T-helper 1 cell treated with Interleukin-12 subunit alpha and Interleukin-12 subunit beta and Interleukin-4 antibody, amounts not matched to agents 30 μg/mL and 1 μg/mL, for 36 hours (primary cell): ENCODE data around the gene TOP3A.

Experiments
- H3K27ac Mint-ChIP-seq: one replicate; pipeline ENCODE4 v1.8.0; 2021; ENCODE audit warnings: mild to moderate bottlenecking, mixed read lengths
- H3K27me3 Mint-ChIP-seq: one replicate; pipeline ENCODE4 v1.8.0; 2021; ENCODE audit warnings: low read depth, mixed read lengths
- H3K36me3 Mint-ChIP-seq: one replicate; pipeline ENCODE4 v1.8.0; 2021; ENCODE audit warnings: low read depth, mixed read lengths
- H3K4me1 Mint-ChIP-seq: one replicate; pipeline ENCODE4 v1.8.0; 2021; ENCODE audit warnings: low read depth, mixed read lengths
- H3K4me3 Mint-ChIP-seq: one replicate; pipeline ENCODE4 v1.8.0; 2021; ENCODE audit warnings: mild to moderate bottlenecking, moderate library complexity, mixed read lengths
- H3K9me3 Mint-ChIP-seq: one replicate; pipeline ENCODE4 v1.8.0; 2021; ENCODE audit warnings: mixed read lengths

The TOP3A gene

GRCh38 chr17:18257268-18257981 lies 57.4 kb downstream of the TOP3A start:
- H3K27ac Mint-ChIP-seq, result peak overlapping the region; percentile 89
- peaks cover 30% of the 10 kb centered on the region for H3K4me1 Mint-ChIP-seq
- H3K27me3 Mint-ChIP-seq, result no peaks in the 10 kb centered on the region
- peaks cover 23% of the 10 kb centered on the region for H3K36me3 Mint-ChIP-seq
- H3K9me3 Mint-ChIP-seq, result no peaks in the 10 kb centered on the region
- H3K4me3 Mint-ChIP-seq, result peak overlapping the region; percentile 99

- Mint-ChIP-seq H3K27me3 (no peaks in the 10 kb centered on the region), H3K4me1 (peaks cover 27% of the 10 kb centered on the region), H3K36me3 (peaks cover 23% of the 10 kb centered on the region), H3K4me3 (peak overlapping the region; percentile 99), H3K9me3 (no peaks in the 10 kb centered on the region), H3K27ac (peak overlapping the region; percentile 41)
Measured at GRCh38 chr17:18256776-18257175, 58.0 kb downstream of the TOP3A start.

DNA sequence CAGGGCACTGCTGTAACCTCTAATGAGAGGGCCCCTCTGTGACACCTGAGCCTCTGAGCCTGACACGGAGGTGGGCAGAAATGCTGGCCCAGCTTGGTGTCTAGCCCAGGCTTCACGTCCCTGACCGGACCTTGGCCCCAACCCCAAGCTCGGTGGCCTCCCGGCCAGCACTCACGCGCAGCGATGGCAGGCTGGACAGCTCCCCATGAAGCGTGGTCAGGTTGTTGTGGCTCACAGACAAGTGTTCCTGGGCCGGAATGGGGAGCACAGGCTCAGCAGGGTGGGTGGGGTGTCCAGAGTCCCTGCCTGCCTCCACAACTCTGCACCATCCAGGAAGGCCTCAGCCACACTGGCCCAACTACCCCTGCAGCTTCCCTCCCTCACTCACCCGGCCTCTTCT lies 58.4 kb downstream of the TOP3A start:
- Mint-ChIP-seq H3K27me3 (no peaks in the 10 kb centered on the region), H3K27ac (no peak overlapping the region), H3K4me1 (peaks cover 24% of the 10 kb centered on the region), H3K4me3 (no peak overlapping the region), H3K9me3 (no peaks in the 10 kb centered on the region), H3K36me3 (peaks cover 25% of the 10 kb centered on the region)

GRCh38 chr17:18254888-18255649 lies 59.7 kb downstream of the TOP3A start:
- Mint-ChIP-seq H3K36me3 (peaks cover 34% of the 10 kb centered on the region), H3K4me3 (no peak overlapping the region), H3K27me3 (no peaks in the 10 kb centered on the region), H3K4me1 (peaks cover 22% of the 10 kb centered on the region), H3K27ac (no peak overlapping the region), H3K9me3 (no peaks in the 10 kb centered on the region)

DNA sequence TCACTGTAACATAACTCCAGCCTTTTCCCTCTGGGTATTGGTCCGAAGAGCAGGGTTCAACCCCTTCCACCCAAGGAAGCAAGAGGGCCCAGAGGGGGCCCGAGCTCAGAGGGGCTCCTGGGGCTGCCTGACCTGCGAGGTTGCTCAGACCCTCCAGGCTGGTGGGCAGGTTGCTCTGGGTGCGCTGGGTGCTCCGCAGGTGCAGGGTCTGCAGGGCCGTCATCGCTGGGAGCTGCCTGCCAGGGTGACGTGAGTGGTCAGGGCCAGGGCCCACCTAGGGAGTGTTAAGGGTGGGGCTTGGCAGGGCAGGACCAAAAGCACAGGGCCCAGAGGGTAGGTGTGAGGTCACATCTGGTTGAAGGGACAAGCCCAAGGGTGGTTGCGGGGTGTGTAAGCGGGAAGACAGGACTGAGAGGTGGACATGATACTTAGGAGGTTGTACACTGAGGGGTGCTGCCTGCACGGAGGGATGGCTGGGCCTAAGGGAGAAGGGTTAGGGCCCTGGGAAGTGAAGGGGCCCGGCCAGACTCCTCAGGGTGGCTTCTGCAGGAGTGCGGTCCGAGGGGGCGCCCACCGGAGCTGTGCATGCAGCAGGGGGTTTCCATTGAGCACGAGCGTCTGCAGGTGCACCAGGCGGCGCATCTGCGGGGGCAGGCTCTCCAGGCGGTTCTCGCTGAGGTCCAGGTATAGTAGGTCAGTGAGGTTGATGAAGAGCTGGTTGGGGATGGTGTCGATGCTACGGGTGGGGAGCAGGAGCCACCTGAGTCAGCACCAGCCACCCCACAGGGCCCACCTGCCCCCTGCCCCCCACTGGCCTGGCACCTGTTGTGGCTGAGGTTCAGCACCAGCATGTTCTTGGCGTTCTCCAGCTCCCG lies 60.6 kb downstream of the TOP3A start:
- peaks cover 35% of the 10 kb centered on the region for H3K36me3 Mint-ChIP-seq
- no peaks in the 10 kb centered on the region for H3K27me3 Mint-ChIP-seq
- no peak overlapping the region for H3K4me3 Mint-ChIP-seq

DNA sequence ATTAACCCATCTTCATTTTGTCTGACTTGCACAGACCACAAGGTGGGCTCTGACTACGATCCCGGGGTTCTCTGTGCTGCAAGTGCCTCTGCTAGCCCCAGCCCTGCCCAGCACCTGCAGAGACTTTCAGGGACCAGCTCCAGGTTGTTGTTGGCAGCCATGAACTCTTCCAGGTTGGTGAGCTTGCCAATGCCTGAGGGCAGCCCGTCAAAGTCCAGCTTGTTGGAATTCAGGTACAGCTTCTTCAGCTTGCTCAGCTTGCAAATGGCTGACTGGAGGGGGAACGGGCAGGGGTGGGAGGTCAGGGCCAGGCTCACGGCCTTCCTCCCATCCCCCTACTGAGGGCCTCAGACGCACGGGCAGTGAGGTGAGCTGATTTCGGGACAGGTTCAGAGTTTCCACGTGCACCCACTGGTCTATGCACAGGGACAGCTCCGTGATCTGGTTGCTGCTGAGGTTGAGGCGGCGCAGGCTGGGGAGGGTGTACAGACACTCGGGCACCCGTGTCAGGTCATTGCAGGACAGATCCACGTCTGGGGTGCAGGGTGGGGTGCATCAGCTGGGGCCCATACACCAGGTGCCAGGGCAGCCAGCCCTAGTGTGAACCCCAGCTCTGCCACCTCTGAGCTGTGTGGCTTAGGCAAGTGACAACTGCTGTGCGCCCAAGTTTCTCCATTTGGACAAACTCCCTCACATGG lies 61.5 kb downstream of the TOP3A start:
- H3K9me3 Mint-ChIP-seq, result no peaks in the 10 kb centered on the region
- H3K36me3 Mint-ChIP-seq, result peaks cover 37% of the 10 kb centered on the region
- peaks cover 13% of the 10 kb centered on the region for H3K4me1 Mint-ChIP-seq
- H3K27ac Mint-ChIP-seq, result no peak overlapping the region
- no peaks in the 10 kb centered on the region for H3K27me3 Mint-ChIP-seq
- H3K4me3 Mint-ChIP-seq, result no peak overlapping the region

More for the DNA sequence above, 60.6 kb downstream of the TOP3A start:
- H3K4me1 Mint-ChIP-seq, result peaks cover 16% of the 10 kb centered on the region
- no peaks in the 10 kb centered on the region for H3K9me3 Mint-ChIP-seq
- H3K27ac Mint-ChIP-seq, result no peak overlapping the region

- Mint-ChIP-seq H3K4me1 (peaks cover 9% of the 10 kb centered on the region), H3K36me3 (peaks cover 38% of the 10 kb centered on the region)
Measured at GRCh38 chr17:18252160-18252559, 62.6 kb downstream of the TOP3A start.

DNA sequence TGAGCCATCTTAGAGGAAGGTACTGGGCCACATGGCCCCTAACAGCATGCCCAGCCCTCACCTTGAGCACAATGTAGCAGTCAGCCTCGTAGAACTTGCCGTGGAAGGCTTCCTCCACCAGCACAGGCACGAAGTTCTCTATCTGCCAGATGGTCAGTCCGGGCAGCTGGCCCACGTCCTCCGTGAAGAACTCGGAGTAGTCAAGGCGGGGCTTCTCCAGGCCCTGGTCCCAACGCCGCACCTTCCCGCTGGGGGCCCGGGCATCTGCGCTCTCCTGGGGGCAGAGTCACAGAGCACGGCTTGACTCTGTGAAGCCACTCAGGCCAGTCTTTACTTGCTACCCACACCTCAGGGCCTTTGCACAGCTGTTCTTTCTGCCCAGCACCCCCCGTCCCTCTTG lies 63.6 kb downstream of the TOP3A start:
- no peaks in the 10 kb centered on the region for H3K9me3 Mint-ChIP-seq
- H3K27me3 Mint-ChIP-seq, result no peaks in the 10 kb centered on the region
- H3K36me3 Mint-ChIP-seq, result peaks cover 40% of the 10 kb centered on the region
- H3K27ac Mint-ChIP-seq, result no peak overlapping the region
- H3K4me3 Mint-ChIP-seq, result no peak overlapping the region
- H3K4me1 Mint-ChIP-seq, result peaks cover 6% of the 10 kb centered on the region

More at GRCh38 chr17:18252160-18252559, 62.6 kb downstream of the TOP3A start:
- H3K4me3 Mint-ChIP-seq, result no peak overlapping the region
- H3K27ac Mint-ChIP-seq, result no peak overlapping the region
- no peaks in the 10 kb centered on the region for H3K27me3 Mint-ChIP-seq
- H3K9me3 Mint-ChIP-seq, result no peaks in the 10 kb centered on the region

DNA sequence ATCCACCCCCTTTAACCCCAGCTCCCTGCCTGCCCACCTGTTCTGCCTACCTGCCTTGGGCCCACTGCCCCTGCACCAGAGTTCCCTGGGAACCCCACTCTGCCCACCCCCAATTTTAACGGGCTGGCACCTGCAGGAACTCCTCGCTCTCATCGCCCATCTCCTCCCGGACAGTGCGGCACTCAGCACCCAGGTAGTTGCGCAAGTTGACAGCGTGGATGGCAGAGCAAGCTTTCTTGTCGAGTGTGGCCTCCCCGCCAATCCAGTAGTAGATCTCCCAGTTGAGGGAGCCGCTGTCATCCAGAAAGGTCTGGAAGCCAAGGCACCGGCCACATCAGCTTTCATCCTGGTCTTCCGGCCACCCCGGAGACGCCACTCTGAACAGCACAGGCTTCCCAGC lies 64.1 kb downstream of the TOP3A start:
- H3K9me3 Mint-ChIP-seq, result no peaks in the 10 kb centered on the region
- peaks cover 38% of the 10 kb centered on the region for H3K36me3 Mint-ChIP-seq
- no peak overlapping the region for H3K27ac Mint-ChIP-seq
- H3K27me3 Mint-ChIP-seq, result no peaks in the 10 kb centered on the region
- H3K4me3 Mint-ChIP-seq, result no peak overlapping the region
- H3K4me1 Mint-ChIP-seq, result peaks cover 4% of the 10 kb centered on the region

DNA sequence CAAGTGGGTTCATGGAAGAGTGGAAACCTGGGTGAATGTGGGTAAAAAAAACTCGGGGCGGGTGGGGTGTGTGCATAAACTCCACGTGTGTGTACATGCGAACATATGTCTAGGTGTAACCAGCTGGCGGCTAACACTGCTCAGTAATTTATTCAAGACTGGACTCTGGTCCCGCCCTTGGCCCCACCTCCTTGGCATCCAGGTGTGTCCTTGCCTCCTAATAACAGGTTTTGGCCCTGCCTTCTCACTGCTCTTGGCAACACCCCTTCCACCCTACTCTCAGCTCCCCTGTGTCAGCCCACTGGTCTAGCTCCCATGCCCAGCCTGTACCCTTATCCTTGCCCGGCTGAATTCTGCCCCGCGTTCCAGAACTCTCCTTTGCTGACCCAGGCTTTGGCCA lies 64.5 kb downstream of the TOP3A start:
- H3K27ac Mint-ChIP-seq, result no peak overlapping the region
- H3K4me1 Mint-ChIP-seq, result peaks cover 3% of the 10 kb centered on the region
- no peaks in the 10 kb centered on the region for H3K9me3 Mint-ChIP-seq
- H3K27me3 Mint-ChIP-seq, result no peaks in the 10 kb centered on the region
- peaks cover 38% of the 10 kb centered on the region for H3K36me3 Mint-ChIP-seq
- H3K4me3 Mint-ChIP-seq, result no peak overlapping the region

DNA sequence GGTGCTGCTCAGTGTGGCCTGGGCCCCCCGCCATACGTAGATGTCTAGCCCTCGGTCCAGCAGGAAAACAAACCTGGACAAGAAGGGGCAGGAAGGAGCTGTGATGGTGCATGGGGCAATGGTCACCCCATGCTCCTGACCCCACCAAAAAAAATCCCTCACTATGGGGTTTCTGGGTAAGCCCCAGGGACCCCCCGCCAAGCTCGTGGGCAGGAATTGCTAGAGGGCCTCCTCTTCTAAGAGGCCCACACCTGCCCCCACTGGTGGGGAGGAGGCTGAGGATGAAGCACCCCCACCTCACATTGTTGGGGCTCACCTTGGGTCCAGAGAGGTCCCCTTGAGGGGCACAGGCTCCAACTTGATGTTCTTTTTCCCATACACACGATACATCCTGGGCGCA lies 66.0 kb downstream of the TOP3A start:
- H3K27me3 Mint-ChIP-seq, result no peaks in the 10 kb centered on the region
- no peaks in the 10 kb centered on the region for H3K9me3 Mint-ChIP-seq
- peaks cover 34% of the 10 kb centered on the region for H3K36me3 Mint-ChIP-seq
- peaks cover 3% of the 10 kb centered on the region for H3K4me1 Mint-ChIP-seq
- no peak overlapping the region for H3K4me3 Mint-ChIP-seq
- H3K27ac Mint-ChIP-seq, result no peak overlapping the region

DNA sequence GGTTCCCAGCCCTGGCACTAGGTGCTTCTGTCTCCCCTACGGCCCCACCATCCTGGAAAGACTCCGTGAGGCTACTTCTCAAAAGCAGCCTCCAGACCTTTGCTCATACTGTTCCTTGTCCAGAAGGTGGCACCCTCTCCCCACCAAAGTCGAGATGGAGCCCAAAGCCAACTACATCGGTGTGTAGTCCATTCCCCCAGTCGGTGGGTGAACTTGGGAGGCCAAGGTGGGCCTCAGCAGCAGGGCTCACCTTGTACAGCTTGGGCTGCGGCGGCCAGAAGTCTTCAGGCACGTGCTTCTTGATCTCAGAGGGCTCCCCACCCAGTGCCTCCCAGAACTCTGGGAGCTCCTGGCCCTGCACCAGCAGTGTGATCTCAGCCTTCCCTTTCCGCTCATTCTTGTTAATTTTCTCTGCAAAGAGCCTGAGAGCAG lies 66.5 kb downstream of the TOP3A start:
- peaks cover 3% of the 10 kb centered on the region for H3K4me1 Mint-ChIP-seq
- no peak overlapping the region for H3K4me3 Mint-ChIP-seq
- H3K9me3 Mint-ChIP-seq, result no peaks in the 10 kb centered on the region
- H3K27ac Mint-ChIP-seq, result no peak overlapping the region
- no peaks in the 10 kb centered on the region for H3K27me3 Mint-ChIP-seq
- peaks cover 31% of the 10 kb centered on the region for H3K36me3 Mint-ChIP-seq

- no peak overlapping the region for H3K27ac Mint-ChIP-seq
Measured at GRCh38 chr17:18247613-18248001, 67.2 kb downstream of the TOP3A start.

More at GRCh38 chr17:18247613-18248001, 67.2 kb downstream of the TOP3A start:
- no peaks in the 10 kb centered on the region for H3K9me3 Mint-ChIP-seq
- peaks cover 30% of the 10 kb centered on the region for H3K36me3 Mint-ChIP-seq
- peaks cover 3% of the 10 kb centered on the region for H3K4me1 Mint-ChIP-seq
- no peaks in the 10 kb centered on the region for H3K27me3 Mint-ChIP-seq
- no peak overlapping the region for H3K4me3 Mint-ChIP-seq
